T47D (cell line): Measurements from ENCODE around the gene MT3.

Experiments
- DNase-seq, 2 experiments: peaks; one replicate each; pipeline versions ENCODE4 v3.0.0 to v3.0.0-alpha.2; 2011 to 2012; ENCODE audit warnings: low read depth in 1 of 2, low spot score in 1 of 2
- JUND ChIP-seq: IDR thresholded peaks from 2 replicates; pipeline ENCODE4 v1.6.1; 2012; ENCODE audit warnings: low read depth
- in situ Hi-C: cut with HindIII; loops from 2 replicates; pipeline ENCODE4 v1.10.0; 2016; ENCODE audit warnings: low sequenced_read_pairs, low pct_unique_long_range_greater_than_20kb

Gene MT3

DNA sequence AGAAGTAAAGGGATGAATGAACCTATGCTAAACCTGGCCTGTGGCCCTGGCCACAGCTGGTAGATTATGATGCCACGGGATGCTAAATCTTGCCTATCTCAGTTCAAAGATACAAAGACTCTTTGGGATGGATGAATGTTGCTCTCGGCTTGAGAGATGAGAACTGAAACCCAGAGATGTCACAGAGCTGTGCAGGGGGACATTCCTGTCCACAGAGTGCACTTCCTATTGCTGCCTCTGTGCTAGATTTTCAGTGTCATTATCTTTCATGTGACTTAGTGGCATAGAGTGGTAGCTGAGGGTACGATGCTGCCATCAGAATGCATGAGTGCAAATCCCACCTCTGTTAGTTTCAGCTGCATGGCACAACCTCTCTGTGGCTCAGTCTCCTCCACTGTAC, 40.8 kb downstream of the MT3 start:
- no peak for TF ChIP-seq JUND
- in situ Hi-C loops = no loop called here
- no peak for DNase-seq

DNA sequence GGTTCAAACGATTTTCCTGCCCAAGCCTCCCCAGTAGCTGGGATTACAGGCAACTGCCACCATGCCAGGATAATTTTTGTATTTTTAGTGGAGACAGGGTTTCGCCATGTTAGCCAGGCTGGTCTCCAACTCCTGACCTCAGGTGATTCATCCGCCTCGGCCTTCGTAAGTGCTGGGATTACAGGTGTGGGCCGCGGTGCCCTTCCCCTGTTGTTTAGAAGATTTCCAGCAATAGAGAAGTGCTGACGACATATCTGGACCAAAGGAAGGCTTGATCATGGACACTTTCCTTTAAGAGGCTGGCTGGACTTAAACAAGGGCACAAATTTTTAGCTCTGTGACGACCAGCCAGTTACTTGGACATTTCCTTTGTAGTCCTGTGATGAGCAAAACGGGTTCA, 41.9 kb downstream of the MT3 start:
- TF ChIP-seq JUND = no peak
- no peak for DNase-seq
- in situ Hi-C loops = no loop called here

DNA sequence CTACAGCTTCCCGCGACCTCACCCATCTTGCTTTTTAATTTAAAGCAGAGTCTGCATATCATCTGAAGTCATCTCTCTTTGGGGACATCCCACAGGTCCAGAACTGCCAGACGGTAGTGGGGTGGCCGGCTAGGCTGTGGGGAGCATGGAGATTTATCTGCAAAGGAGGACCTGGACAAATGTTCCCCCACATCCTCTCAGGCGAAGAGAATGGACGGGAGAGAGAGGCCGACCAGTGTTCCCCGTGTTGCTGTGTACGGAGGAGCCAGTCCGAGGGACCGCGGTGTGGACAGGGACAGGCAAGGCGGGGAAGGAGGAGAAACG, 42.5 kb downstream of the MT3 start:
- in situ Hi-C loops = no loop called here
- DNase-seq = no peak
- no peak for TF ChIP-seq JUND

DNA sequence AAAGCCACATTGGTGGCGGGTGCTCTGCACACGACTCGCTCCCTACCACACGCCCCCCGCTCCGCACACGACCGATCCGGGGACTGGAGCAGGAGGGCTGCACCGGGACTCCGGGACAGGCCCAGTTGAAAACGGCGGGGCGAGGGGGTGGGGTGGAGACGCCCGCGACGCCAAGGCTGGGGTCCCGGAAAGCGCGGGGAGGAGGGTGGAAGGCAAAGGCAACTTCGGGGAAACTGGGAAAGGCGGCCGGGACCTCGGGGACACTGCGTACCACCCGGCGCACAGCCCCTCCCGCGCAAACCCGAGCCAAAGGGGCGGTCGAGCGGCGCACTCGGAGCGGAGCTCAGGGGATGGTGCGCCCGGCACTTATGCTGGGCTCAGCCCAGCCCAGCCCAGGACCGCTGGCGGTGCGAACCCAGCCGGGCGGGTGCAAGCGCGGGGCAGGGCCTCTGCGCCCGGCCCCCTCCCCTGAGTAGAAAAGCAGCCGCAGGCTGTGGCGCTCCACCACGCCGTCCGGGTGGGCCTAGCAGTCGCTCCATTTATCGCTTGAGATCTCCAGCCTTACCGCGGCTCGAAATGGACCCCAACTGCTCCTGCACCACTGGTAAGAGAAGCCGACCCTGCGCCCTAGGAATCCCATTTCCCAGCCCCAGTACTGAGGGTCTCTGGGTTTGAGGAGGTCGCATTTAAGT, 43.0 kb downstream of the MT3 start, which contains the start of gene MT1M:
Gene MT1M, plus strand, starts transcription at position 504 of the 692 bp plus-strand sequence. Its CDS starts 73 bp downstream, at position 577.
- no peak for TF ChIP-seq JUND
- in situ Hi-C loops = no loop called here
- DNase-seq = no peak

DNA sequence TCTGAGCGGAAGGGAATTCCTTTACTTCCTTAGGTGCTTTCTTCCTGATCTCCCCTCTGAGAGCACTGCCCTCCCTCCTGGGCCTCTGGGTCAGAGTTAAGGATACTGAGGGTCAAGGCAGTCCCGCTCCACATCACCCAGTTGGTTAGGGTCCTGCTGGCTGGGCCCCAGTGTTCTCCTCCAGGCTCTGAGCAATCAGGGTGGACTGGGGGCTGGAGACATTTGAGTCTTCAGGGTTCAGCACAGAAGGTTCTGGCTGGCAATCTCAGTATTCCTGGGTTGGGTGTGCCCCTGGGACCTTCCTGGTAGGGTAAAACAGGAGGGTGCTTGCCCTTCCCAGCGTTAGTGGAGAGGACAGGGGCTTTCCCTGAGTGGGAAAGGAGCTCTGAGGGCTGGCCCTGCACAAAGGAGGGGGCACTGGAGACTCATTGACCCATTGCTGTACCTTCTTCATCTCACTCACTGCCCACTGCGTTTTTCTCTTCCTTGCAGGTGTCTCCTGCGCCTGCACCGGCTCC, 43.6 kb downstream of the MT3 start:
- no peak for TF ChIP-seq JUND
- DNase-seq = no peak
- in situ Hi-C loops = no loop called here

DNA sequence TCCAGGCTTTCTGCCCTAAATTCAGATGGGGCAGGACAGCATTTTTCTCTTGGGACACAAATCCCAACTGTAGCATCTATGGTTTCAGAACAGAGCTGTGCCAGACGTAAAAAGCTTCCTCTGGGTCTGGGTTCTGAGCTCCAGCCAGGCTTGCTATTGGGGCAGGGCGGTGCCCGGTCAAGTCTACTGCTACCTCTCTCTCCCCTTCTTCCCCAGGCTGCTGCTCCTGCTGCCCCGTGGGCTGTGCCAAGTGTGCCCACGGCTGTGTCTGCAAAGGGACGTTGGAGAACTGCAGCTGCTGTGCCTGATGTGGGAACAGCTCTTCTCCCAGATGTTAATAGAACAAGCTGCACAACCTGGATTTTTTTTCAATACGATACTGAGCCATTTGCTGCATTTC, 44.2 kb downstream of the MT3 start:
- DNase-seq = no peak
- in situ Hi-C loops = no loop called here
- TF ChIP-seq JUND = no peak

DNA sequence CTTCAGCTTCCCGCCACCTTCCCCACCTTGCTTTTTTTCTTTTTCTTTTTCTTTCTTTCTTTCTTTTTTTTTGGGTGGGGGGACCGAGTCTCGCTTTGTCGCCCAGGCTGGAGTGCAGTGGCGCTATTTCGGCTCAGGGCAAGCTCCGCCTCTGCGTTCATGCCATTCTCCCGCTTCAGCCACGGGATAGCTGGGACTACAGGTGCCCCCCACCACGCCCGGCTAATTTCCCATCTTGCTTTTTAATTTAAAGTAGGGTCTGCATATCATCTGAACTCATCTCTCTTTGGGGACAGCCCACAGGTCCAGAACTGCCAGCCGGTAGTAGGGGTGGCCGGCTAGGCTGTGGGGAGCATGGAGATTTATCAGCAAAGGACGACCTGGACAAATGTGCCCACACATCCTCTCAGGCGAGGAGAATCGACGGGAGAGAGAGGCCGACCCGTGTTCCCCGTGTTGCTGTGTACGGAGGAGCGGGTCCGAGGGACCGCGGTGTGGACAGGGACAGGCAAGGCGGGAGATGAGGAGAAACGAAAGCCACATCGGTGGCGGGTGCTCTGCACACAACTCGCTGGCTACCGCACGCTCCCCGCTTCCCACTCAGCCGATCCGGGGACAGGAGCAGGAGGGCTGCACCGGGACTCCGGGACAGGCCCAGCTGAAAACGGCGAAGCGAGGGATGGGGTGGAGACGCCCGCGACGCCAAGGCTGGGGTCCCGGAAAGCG, 45.5 kb downstream of the MT3 start:
- no peak for DNase-seq
- no peak for TF ChIP-seq JUND

DNA sequence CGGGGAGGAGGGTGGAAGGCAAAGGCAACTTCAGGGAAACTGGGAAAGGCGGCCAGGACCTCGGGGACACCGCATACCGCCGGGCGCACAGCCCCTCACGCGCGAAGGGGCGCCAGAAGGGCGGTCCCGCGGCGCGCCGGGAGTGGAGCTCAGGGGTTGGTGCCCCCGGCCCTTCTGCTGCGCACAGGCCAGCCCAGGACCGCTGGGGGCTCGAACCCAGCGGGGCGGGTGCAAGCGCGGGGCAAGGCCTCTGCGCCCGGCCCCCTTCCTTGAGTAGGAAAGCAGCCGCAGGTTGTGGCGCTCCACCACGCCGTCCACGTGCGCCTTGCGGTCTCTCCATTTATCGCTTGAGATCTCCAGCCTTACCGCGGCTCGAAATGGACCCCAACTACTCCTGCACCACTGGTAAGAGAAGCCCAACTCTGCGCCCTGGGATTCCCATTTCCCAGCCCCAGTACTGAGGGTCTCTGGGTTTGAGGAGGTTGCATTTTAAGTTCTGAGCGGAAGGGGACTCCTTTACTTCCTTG, 46.2 kb downstream of the MT3 start:
- no peak for DNase-seq
- no peak for TF ChIP-seq JUND
- in situ Hi-C loops = no loop called here

More for the DNA sequence above, 45.5 kb downstream of the MT3 start:
- in situ Hi-C loops = no loop called here

DNA sequence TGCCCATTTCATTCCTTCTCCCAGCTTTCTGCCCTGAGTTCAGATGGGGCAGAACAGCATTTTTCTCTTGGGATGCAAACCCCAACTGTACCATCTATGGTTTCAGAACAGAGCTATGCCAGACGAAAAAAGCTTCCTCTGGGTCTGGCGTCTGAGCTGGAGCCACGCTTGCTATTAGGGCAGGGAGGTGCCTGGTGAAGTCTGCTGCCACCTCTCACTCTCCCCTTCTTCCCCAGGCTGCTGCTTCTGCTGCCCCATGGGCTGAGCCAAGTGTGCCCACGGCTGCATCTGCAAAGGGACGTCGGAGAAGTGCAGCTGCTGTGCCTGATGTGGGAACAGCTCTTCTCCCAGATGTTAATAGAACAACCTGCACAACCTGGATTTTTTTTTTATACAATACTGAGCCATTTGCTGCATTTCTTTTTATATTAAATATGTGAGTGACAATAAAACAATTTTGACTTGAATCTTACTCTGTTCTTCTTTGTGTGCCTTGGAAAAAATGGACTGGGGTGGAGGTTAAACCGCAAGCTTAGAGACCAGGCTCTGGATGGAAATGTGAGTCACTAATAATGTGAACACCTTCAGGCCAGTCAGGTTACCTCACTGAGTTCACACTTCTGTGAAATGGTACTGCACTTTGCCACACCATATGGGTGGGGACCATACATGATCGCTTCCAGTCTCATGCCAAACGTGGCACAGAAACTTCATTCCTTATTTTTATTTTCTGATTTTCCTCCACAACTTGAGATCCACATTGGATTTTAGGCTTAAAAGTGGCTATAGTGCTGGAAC, 47.5 kb downstream of the MT3 start:
- no peak for DNase-seq
- no peak for TF ChIP-seq JUND
- in situ Hi-C loops = no loop called here

DNA sequence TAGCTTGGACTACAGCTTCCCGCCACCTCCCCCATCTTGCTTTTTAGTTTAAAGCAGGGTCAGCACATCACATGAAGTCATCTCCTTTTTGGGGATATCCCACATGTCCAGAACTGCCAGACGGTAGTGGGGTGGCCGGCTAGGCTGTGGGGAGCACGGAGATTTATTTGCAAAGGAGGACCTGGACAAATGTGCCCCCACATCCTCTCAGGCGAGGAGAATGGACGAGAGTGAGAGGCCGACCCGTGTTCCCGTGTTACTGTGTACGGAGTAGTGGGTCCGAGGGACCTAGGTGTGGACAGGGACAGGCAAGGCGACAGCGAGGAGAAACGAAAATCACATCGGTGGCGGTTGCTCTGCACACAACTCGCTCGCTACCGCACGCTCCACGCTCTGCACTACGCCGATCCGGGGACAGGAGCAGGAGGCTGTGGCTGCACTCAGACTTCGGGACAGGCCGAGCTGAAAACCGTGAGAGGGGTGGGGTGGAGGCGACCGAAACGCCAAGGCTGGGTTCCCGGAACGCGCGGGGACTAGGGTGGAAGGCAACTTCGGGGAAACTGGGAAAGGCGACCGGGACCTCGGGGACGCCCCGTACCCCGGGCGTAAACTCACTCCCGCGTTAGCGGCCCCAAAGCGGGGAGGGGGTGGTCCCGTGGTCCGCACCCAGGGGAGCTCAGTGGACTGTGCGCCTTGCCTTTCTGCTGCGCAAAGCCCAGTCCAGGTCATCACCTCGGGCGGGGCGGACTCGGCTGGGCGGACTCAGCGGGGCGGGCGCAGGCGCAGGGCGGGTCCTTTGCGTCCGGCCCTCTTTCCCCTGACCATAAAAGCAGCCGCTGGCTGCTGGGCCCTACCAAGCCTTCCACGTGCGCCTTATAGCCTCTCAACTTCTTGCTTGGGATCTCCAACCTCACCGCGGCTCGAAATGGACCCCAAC, 48.8 kb downstream of the MT3 start, which contains the start of gene MT1A:
Gene MT1A, plus strand, starts transcription at position 853 of the 937 bp plus-strand sequence. Its CDS starts 73 bp downstream, at position 926.
- no peak for DNase-seq
- TF ChIP-seq JUND = no peak
- in situ Hi-C loops = no loop called here

DNA sequence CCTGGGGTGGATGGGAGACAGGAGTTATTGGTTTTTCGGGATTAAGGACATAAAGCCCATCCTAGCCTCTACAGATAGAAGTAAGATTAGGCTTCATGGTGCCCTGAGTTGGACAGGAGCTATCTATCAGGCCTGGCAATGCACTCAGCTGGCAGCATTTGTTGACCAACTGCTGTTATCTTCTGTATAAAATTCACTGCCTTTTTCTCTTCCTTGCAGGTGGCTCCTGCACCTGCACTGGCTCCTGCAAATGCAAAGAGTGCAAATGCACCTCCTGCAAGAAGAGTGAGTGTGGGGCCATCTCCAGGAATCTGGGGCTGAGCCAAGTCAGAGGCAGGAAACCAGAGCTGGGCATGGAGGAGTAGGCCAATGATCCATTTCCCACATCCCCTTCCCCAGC, 49.7 kb downstream of the MT3 start:
- TF ChIP-seq JUND = no peak
- no peak for DNase-seq

More for the DNA sequence above, 49.7 kb downstream of the MT3 start:
- in situ Hi-C loops = no loop called here
